Cardiac fibroblast (primary cell): ENCODE data around the gene PLEKHG4.

ENCODE experiments used
- DNase-seq, 2 donors: peaks; one replicate each; pipeline versions ENCODE4 v3.0.0 to v3.0.0-alpha.2; 2010; ENCODE audit warnings: low read depth in 2 of 2
- H3K4me3 ChIP-seq, 2 donors: replicated peaks in 1 of 2; 1 replicate in 1 of 2; 2 replicates in 1 of 2; pipeline ENCODE4 v1.5.1; 2011; ENCODE audit warnings: low read depth in 2 of 2, low read length in 2 of 2, mild to moderate bottlenecking in 2 of 2, moderate library complexity in 1 of 2
- CTCF ChIP-seq: IDR thresholded peaks from one replicate; pipeline ENCODE4 v1.5.1; 2011; ENCODE audit warnings: low read depth, mild to moderate bottlenecking, low read length, inconsistent platforms

Gene PLEKHG4

GRCh38 chr16:67268136-67268579, 11.2 kb upstream of the PLEKHG4 start:
- TF ChIP-seq CTCF, result no peak
- H3K4me3 ChIP-seq, result no peak overlapping the region
- peak; percentile 91 to 97 for DNase-seq

GRCh38 chr16:67269766-67270165, 9.6 kb upstream of the PLEKHG4 start:
- no peak for TF ChIP-seq CTCF
- no peak overlapping the region for H3K4me3 ChIP-seq
- DNase-seq, result peak; percentile 52 to 63

- no peak for TF ChIP-seq CTCF
- no peak for DNase-seq
- H3K4me3 ChIP-seq, result no peak overlapping the region
Measured at GRCh38 chr16:67270931-67271338, 8.4 kb upstream of the PLEKHG4 start.

- TF ChIP-seq CTCF, result no peak
- H3K4me3 ChIP-seq, result no peak overlapping the region
- no peak for DNase-seq
Measured at GRCh38 chr16:67271446-67271845, 7.9 kb upstream of the PLEKHG4 start.

- no peak overlapping the region for H3K4me3 ChIP-seq
- TF ChIP-seq CTCF, result no peak
- DNase-seq, result no peak
Measured at GRCh38 chr16:67275321-67275720, 4.0 kb upstream of the PLEKHG4 start.

GRCh38 chr16:67277294-67277998, 1.9 kb upstream of the PLEKHG4 start:
- no peak overlapping the region for H3K4me3 ChIP-seq

More at GRCh38 chr16:67277294-67277998, 1.9 kb upstream of the PLEKHG4 start:
- no peak for TF ChIP-seq CTCF
- DNase-seq, result peak; percentile 98
